GM18498 (cell line): ENCODE results near the gene TXNRD3.

ENCODE experiments used
- ATAC-seq: cut with Tn5 transposase; IDR thresholded peaks from one replicate; pipeline ENCODE4 v1.9.1; 2021; ENCODE audit warnings: mild to moderate bottlenecking, moderate library complexity; ENCODE audit not compliant: unreplicated experiment

The TXNRD3 gene

DNA sequence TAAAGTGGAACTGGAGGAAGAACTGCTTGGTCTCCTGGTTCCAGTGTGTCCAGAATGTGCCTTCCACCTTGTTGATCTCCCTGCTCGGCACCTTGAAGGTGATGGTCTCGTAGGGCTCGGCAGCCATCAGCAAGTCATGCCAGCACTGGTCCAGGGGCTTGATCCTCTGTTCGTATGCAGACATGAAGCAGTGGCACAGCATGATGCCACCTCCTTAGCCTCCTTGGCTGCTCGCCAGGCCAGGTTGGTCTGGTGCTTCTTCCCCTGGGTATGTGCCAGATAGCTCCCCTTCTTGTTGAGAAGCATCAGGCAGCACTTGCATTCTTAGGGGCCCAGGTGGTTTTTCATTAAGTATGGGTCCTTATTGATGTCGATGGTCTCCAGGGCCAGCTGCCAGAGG is 17.8 kb upstream of the TXNRD3 start:
- no peak for ATAC-seq

DNA sequence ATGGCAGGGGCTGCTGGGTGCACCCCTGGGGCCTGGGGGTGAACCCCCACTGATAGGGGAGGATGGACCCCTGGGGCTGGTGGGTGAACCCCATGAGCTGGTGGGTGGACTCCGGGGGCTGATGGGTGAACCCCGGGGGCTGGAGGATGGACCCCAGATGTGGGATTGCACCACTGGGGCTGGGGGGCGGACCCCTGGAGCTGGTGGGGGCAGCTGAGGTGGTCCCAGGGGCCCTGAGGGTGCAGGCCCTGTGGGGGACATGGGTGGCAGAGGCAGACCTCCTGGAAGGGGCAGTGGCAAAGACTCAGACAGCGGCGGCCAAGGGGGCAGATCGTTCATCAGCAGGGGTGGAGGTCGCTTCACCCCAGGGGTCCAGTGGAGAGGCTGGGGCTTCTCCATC is 17.4 kb upstream of the TXNRD3 start:
- ATAC-seq: no peak

DNA sequence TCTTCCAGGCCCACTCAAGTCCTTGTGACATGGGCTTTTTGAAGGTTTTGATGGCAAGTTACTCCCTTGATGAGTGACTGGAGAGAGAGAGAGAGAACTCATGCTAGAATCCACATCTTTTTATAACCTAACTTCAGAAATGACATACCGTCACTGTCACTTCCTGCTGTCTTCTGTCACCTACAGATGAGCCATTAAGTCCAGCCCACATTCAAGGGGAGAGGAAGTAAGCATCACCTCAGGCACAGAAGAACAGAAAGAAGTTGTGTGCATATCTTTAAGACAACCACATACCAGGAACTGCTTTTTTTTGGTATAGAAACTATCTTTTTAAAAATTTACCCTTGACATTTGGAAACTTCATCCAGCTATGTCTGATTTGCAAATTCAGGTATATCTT is 16.6 kb upstream of the TXNRD3 start:
- ATAC-seq: no peak

DNA sequence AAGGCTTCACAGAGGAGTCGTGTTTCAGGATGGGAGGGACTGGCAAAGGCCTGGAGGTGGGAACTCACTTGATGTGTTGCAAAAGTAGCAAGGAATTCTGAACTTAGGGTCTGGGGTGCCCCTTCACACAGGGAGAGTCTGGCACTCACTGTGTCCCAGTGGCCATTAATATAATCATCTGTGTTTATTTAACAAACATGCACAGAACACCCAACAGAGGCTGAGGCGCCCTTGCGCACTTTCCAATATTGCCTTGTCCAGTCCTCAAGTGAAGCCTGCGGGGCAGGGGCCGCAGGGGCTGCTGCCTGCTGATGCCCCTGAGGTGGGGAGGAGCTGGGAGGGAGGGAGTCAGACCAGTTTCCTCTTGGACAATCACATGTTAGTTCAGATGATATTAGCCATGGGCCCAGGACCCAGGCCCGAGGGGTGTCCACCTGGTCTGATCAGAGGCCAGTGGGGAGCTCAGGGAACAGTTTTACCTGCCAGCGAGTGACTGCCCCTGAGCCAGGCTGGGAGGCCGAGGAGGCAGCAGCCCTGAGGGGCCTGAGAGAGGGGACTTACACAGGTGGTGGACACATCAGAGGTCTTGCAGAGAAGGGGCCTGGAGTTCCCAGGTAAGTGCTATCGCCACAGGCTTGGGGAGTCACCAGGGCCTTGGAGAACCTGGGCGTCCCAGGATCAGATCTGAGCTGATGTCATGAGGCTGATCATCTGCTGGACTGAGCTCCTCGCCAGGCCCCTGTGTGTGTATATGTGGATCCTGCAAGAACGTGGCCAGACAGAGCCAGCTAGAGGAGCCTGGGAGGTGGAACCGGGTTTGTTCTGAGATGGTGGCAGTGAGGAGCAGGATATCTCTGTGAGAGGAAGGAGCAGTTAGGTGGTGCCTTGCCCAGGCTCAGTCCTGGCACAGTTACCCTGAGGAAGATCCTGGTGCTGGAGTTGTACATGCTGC is 13.8 kb upstream of the TXNRD3 start:
- ATAC-seq: no peak

DNA sequence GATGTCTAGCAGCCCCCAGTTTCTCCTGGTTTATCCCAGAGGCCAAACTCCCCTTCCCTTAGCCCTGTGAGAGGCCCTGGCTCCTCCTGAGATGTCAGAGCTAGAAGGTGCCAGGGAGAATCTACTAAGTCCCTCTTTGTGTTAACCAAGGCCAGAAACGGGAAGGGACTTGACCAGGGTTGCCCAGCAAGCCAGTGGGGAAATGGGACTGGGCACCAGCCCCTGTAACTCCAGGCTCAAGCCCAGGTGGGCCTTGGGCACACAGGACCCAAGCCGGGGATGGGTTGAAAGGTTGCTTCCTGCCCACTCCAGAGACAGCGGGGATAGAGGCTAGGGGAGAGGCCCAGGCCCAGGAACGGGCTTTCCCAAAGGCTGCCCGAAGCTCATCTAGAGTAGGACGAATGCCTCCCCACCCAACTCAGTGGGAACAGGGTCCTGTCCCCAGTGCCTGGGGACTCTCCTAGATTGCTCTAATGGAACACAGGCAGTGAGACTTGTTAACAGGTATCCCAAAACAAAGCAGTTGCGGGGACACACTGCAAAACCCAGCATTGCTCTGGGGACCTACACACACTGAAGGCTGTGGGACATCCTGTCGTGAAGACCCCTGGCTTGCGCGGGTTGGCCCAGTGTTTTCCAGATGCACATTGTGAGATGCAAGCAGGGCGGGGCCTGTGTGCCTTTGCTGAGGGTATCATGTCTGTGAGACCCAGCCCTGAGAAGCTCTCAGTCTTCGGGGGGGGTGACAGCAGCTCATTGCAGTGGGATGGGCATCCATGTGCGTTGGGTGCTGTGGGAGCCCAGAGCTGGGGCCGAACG is 12.9 kb upstream of the TXNRD3 start:
- no peak for ATAC-seq

DNA sequence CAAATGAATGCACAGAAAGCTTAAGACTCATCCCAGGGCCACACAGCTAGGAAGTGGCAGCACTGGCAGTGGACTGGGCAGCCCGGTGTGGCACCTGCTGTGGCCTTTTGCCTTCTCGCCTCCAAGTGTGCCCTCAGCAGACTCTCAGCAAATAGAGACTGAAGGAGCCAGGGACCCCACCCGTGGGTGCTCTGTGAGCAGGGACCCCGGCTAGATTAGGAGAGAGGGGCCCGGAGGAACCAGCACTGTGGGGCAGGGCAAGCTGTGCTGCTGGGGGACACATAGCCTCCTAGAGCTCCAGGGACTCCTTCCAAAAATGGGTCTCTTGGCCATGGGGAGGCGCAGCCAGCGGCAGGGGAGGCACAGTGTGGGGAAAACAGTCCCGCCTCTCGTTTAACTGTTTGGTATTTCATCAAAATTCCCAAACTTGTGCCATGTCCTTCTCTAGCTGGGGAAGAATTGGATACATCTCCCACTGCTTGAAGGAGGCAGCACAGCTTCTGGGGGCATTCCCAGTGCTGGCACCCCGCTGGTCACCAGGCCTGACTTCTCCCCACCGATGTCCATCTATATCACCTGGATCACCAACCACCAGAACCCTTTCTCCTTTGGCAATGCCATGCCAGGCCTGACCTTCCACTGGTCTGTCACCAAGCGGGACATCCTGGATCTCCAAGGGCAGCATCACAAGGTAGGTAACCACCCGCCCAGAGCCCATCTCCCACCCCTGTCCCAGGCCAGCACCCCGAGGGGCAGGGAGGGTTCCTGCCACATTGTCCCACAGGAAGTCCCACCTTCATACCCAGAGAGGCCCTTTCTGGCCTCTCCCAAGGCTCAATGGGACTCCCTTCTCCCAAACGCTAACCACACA is 12.0 kb upstream of the TXNRD3 start:
- ATAC-seq: no peak

DNA sequence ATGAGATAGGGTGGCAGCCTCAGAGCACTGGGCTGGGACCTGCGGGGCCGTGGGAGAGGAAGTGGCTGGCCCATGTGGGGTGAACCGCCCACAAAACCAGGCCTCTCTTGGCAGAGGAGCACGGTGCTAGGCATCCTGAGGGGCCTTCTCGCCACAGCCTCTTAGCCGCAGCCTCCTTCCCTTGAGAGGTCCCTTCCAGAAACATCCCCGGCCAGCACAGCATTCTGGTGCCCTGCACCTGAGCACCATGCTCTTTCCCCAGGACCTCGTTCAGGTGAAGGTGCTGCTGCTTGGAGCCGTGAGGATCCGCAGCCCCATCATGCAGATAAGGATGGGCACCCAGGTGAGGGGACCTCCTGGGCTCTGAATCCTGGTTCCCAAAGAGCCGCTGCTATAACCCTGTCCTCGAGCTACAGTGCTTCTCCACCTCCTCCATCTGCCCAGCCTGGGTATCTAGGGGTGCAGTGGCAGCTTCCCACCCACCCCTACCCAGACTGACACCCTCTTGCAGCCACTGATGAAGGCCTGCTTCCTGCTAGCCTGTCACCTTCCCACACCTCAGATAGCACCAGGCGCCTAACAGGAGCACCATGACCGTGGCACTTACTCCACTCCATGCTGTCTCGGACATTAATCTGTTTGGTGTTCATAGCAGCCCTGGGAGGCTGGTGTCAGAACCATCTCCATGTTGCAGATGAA is 11.2 kb upstream of the TXNRD3 start:
- ATAC-seq: no peak

DNA sequence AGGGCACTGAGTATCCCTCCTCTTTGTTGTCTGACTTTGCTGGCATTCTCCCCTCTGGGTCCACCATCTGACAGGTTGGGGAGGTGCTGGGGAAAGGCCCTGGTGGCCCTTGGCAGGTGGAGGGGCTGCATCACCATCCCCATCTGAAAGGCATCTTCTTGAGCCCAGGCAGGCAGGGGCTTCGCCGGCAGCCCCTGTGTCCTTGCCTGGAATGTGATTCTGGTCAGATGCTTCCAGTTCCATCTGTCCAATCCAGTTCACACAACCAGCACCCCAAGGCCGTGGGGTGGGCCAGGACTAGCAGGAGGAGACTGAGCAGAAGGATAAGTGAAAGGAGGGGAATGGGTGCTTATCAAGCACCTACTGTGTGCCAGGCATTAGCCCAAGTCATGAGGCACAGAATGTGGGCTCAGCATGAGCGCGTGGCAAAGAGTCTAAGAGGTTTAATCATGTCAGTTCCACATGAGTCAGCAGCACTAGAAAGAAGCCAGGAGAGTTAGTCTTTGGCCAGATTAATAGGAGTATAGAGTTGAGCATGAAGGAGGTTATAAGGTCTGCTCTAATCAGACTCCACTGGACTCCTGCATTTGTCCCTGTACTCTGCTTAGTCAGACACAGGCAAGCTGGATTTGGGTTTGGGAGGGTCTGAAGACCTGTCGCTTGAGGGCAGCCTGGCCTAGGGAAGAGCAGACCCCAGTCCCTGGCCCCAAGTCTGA is 10.5 kb upstream of the TXNRD3 start:
- no peak for ATAC-seq

DNA sequence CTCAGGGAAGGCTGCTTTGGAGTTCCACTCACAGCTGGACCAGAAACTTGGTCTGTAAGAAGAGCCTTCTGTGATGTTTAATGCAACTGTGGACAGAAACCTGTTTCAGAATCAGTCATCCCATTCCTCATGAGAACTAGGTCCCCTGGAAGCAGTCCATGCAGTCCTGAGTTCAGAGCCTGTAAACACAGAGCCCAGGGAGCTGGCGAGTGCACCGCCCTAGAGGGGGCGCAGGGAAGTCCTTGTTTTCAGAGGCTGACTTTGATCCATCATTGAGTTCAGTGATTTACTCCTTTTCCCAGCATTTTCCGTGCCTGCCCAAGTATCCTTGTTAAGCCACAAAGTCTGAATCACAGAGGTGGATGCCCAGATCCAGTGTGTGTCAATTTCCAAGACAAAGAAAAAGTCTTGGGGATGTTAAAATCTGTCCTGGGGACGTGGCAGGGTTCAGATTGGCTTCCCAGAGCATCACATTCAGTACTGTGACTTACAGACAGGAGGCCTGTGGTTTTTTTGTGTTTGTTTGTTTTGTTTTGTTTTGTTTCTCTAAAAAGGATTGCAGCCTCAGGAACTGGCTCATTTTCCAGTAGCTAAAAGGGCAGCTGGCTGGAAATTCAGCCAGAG is 9.8 kb upstream of the TXNRD3 start:
- no peak for ATAC-seq

DNA sequence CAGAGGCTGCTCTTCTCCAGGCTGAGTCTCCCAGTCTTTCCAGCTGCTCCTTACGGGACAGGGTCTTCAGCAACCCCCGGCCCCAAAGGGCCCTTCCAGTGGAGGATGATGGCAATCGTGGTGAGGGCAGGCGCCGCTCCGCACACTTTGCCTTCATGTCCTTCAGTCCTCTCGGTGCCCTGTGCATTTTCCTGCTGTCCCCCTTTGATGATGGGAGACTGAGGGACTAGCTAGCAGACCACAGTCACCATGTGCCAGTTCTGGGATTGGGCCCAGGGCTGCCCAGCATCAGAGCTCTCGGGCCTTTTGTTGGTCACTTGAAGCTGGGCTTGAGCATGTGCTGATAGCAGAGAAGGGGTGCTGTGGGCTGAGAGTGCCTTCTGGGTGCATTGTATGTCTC is 8.8 kb upstream of the TXNRD3 start:
- no peak for ATAC-seq

DNA sequence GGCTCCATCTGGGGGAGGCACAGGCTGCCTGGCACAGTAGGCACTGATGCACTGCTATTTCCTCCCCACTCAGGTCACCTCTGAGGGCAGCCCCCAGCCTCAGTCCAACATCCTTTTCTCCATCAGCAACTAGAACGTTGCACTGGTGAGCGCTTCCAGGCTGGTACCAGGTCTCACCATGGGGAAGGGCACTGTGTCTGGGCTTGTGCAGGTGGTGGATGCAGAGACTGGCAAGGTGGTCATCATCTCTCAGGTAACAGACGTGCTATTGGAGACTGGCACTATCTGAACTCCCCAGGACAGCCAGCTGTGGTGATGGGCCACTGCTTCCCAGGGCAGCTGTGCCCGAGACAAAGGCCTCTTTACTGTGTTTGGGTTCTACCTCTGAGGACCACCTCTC is 8.3 kb upstream of the TXNRD3 start:
- ATAC-seq: no peak

DNA sequence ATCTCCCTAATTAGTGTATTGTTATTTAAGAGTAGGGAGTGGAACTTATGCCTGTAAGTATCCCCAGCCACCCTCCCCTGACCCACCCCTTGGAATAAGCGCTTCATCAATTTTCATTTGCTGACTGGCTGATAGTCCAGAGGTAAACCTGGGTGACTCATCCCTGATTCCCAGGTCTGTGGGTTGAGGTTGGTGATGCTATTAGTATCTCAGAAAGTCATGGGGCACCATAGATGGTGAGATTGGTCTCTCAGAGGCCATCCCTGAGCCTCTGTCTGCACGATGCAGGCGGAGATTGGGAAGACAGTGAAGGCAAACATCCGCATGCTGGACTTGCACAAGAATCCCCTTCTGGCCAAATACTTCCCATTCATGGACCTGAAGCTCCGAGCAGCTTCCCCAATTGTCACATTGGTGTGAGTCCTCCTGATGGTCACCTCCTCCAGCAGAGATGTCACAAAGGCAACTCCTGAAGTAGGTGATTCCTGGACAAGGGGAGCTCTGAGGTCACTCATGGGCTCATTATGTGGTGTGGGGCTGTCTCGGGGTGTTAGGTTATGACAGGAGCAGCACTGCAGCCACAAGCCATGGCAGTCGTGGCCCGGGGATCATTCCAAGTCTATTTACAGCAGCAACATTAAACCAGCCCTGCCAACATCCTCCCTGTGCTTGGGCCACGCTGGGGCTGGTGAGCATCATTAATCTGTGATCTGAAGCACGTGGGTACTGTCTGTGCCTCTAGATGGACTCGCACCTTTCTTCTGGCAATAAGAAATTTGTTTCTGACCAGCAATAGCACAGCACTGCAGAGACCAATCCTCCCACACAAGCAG is 6.8 kb upstream of the TXNRD3 start:
- no peak for ATAC-seq

DNA sequence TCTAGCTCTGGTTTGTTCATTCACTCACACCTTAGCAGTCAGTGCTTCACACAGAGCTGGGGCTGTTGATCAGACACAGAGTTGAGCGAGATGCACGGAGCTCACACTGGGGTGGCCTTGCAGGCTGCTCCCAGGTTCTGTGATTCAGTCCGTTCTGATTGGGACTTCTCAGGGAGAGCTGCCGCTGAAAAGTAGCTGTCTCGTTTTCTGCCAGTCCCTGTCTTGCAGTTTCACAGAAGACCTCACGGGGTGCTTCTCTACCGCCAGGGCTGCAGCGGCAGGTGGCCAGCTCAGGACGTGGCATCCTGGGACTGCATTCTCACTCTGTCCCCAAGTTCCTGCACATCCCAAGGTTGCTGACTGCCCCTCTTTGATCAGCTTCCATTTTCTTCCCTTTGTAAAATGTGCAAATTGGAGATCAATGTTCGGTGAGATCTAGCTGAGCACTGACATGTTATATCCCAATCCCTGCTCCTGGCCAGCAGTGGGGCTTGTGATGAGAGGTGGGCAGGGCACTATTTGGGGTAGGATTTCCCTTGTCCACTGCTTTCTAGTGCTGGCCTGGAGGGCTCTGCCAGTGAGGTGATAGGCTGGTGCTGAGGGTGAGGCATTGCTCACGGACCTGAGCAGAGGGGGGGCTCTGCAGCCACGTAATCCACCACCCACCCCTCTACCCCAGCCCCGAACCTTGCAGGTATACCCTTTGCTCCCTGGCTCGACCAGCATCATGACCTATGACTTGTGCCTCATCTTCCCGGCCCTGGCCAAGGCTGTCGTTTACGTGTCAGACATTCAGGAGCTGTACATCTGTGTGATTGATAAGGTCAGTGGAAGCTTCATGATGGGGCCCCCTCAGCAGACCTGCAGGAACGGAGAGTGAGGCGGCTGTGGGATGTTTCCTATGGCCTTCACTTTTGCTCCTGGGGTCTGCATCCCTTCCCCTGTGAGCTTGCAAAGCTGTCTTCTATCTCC is 5.3 kb upstream of the TXNRD3 start:
- no peak for ATAC-seq

DNA sequence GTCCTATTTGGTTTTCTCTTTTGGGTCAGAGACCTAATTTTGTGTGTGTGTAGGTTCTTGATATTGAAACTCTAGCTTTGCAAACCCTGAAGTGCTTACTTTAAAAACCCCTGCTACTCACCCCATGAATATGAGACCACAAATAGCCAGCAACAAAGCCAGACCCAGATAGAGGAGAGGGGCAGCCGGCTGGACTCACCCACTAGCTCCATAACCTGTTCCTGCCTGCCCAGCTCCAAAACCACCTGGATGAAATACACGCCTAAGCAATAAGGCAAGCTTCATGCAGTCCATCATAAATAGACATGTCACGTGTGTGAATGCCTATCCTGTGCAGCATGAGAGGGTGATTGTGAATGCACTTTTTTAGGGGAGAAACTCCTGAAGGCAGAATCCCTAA is 3.7 kb upstream of the TXNRD3 start:
- no peak for ATAC-seq

DNA sequence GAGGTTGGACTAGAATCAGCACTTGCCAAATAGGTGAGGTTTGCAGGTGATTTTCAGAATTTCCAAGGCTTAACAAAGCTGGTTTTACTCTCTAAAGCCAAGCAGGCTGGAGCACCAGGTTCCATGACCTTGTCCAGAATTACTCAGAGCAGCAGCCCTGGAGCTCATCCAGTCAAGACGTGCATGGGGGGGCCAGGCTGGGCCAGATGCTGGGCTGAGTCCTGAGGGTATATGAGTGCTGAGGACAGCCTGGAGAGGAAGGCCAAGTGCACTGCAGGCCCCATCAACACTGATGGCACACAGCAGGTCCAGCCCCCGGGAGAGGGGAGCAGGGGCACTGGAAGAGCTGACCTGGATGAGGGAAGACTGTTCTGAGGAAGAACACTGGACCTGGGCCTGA is 3.0 kb upstream of the TXNRD3 start:
- no peak for ATAC-seq

DNA sequence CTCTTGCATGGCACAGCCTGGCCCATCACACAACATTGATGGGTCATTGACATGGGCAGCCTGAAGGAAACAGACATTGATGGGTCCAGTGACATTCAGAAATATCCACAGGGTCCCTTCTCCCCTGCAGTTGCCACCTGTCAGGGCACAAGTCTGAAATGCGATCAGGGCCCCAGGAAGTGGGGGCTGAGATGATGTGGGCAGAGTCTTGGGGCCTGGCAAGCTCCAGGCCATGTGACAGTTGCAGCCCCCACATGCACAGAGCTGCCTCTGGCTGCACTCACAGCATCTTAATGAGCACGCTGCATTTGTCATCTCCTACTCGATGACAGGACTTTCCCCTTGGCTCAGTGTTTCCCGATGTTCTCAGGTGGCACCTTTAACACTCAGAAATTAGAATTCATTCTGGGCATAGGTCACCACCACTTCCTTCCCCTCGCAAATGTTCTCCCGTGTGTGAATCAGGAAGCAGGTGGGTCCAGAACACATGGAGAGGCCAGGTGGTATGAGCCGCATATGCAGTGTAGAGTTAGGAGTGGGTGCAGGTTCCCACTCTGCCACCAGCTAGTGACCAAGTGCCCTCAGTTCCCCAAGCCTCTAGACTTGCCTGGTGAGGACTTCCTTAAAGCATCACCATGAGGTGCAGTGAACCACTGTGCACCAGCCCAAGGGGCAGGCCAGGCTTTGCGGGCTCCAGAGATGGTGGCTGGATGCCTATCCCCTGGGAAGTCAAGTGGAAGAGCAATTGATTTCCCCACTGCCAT is 1.6 kb upstream of the TXNRD3 start:
- ATAC-seq: no peak

DNA sequence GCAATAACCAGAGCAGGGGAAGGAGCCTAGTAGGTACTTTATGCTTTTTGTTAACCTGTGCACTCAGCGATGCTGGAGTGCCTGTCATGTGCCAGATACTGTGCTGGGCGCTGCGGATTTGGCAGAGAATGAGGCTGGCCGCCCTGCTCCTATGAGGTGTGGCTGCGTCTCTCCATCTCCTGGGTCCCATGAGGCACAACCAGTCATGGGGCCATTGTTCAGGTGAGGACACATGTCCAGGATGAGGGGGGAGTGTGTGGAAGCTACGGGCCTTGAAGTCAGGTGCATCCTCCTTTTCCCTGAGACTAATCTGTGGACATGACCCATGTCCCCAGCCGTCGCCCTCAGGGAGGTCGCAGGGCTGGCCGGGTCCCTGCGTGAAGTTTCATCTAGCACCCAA is 963 bp upstream of the TXNRD3 start:
- ATAC-seq: no peak
